ENCODE results near the gene IGSF11. TPM values are rescaled to one million over a fixed set of nuclear protein-coding genes. Genes with fewer than 3 reads are reported as not detected.
A peak's percentile ranks its signal among the peaks of the same experiment; 100 is the strongest.

IGSF11 gene
- total RNA-seq, 4 donors from 2014 or later: 17.7 to 72.3 (median 34.7) TPM

DNA sequence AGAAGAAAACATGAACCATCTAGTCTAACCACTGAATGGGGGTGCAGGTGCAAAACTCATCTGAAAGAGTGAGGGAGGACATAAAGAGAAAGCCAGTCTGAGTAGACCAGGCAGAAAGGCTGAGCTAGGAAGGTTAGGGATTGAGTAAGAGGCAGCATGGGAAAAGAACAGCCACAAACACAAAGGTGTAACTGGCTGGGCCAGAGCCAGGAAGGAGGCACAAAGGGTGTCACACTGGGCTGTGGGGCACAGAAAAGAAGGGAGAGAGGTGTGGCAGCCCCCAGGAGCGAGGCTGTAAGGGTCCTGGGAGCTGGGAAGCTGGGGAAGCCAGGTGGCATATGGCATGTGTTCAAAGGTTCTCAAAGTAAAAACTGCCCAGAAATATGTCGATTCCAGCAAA lies 18.7 kb downstream of the IGSF11 start:
- WGBS, 2 donors: 67 to 78% methylated on average over 2 of the region's 2 CpGs
- Histone ChIP-seq H3K9me3 (no peaks in the 10 kb centered on the region), H3K36me3 (no peaks in the 10 kb centered on the region), H3K27me3 (no peaks in the 10 kb centered on the region), H3K4me3 (no peak overlapping the region), H3K4me1 (peaks cover 0 to 23% (median 0%) of the 10 kb centered on the region in 4 donors), H3K27ac (peak overlapping the region in 1 of 4 donors; percentile 4)
- DNase-seq (ENCODE audit: low spot score in 2 of 2): no peak
- no peak for TF ChIP-seq EP300 (IDR thresholded peaks at IDR 0.05)
- no peak for TF ChIP-seq POLR2A (IDR thresholded peaks at IDR 0.05)

DNA sequence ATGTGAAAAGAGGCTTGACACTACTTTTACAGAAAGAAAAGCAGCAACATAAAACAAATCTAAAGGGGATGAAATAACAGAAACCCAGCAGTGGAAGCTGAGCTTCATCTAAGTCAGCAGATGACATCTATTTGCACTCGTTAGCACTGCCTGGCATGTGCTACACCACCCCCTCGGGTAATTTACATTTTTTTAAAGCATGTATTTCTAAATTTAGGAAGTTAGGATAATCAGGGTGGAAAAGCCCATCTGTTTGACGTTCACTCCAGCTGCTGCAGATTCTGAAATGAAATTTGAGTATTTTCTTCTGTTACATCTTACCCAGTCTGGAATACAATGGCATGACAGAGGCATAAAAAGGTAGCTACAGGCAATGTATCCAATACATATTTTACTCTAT lies 20.7 kb downstream of the IGSF11 start:
- no peaks in the 10 kb centered on the region for H3K27me3 ChIP-seq
- H3K9me3 ChIP-seq: no peaks in the 10 kb centered on the region
- no peak overlapping the region for H3K4me3 ChIP-seq
- 26 to 27% methylated on average over 3 of the region's 3 CpGs for WGBS, 2 donors
- no peak for TF ChIP-seq POLR2A (IDR thresholded peaks at IDR 0.05)
- TF ChIP-seq, protein P1, sequence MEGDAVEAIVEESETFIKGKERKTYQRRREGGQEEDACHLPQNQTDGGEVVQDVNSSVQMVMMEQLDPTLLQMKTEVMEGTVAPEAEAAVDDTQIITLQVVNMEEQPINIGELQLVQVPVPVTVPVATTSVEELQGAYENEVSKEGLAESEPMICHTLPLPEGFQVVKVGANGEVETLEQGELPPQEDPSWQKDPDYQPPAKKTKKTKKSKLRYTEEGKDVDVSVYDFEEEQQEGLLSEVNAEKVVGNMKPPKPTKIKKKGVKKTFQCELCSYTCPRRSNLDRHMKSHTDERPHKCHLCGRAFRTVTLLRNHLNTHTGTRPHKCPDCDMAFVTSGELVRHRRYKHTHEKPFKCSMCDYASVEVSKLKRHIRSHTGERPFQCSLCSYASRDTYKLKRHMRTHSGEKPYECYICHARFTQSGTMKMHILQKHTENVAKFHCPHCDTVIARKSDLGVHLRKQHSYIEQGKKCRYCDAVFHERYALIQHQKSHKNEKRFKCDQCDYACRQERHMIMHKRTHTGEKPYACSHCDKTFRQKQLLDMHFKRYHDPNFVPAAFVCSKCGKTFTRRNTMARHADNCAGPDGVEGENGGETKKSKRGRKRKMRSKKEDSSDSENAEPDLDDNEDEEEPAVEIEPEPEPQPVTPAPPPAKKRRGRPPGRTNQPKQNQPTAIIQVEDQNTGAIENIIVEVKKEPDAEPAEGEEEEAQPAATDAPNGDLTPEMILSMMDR (IDR thresholded peaks at IDR 0.05): no peak
- TF ChIP-seq EP300 (IDR thresholded peaks at IDR 0.05): no peak
- H3K36me3 ChIP-seq: no peaks in the 10 kb centered on the region
- peaks cover 0 to 5% (median 0%) of the 10 kb centered on the region in 4 donors for H3K4me1 ChIP-seq
- DNase-seq (ENCODE audit: low spot score in 2 of 2): no peak
- no peak overlapping the region for H3K27ac ChIP-seq

GRCh38 chr3:119011528-119011927 lies 23.1 kb downstream of the IGSF11 start:
- 79 to 81% methylated on average over 1 of the region's 1 CpG for WGBS, 2 donors
- DNase-seq (ENCODE audit: low spot score in 2 of 2): no peak
- no peaks in the 10 kb centered on the region for H3K27me3 ChIP-seq
- TF ChIP-seq EP300 (IDR thresholded peaks at IDR 0.05) (no peak), POLR2A (IDR thresholded peaks at IDR 0.05) (no peak)
- TF ChIP-seq, protein P1 (IDR thresholded peaks at IDR 0.05): no peak
- H3K4me3 ChIP-seq: no peak overlapping the region
- H3K27ac ChIP-seq: no peak overlapping the region
- H3K4me1 ChIP-seq: no peaks in the 10 kb centered on the region
- H3K9me3 ChIP-seq: no peaks in the 10 kb centered on the region
- H3K36me3 ChIP-seq: no peaks in the 10 kb centered on the region

GRCh38 chr3:118997190-118997589 lies 37.5 kb downstream of the IGSF11 start:
- no peak for TF ChIP-seq POLR2A (IDR thresholded peaks at IDR 0.05)
- no peak for TF ChIP-seq EP300 (IDR thresholded peaks at IDR 0.05)
- TF ChIP-seq, protein P1 (IDR thresholded peaks at IDR 0.05): no peak
- no peaks in the 10 kb centered on the region for H3K36me3 ChIP-seq
- H3K4me1 ChIP-seq: peaks cover 0 to 8% (median 0%) of the 10 kb centered on the region in 4 donors
- no peak for DNase-seq (ENCODE audit: low spot score in 2 of 2)
- WGBS, 2 donors: 72 to 77% methylated on average over 2 of the region's 2 CpGs
- no peak overlapping the region for H3K4me3 ChIP-seq
- H3K9me3 ChIP-seq: no peaks in the 10 kb centered on the region
- H3K27ac ChIP-seq: peak overlapping the region in 3 of 4 donors; percentile 27 to 88 (median 69)
- H3K27me3 ChIP-seq: no peaks in the 10 kb centered on the region

DNA sequence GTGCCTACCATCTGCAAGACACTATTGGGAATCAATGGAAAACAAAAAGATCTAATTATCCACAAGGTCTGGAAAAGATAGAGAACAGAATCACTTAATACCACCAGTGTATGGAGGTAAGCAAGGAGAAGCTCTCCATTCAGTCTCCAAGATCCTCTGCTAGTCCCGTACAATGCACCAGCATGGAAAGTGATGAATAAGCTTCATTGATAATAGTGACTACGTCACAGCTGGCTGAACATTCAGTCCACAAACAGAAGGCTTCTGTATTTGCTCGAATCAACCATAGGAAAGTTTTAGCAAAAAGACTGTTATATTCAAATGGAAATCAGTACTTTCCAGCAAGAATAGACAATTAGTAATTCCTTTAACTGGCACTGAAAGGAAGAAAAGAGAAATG lies 42.9 kb downstream of the IGSF11 start:
- H3K36me3 ChIP-seq: no peaks in the 10 kb centered on the region
- H3K4me1 ChIP-seq: peaks cover 0 to 35% (median 15%) of the 10 kb centered on the region in 4 donors
- no peak overlapping the region for H3K4me3 ChIP-seq
- no peaks in the 10 kb centered on the region for H3K27me3 ChIP-seq
- 31 to 33% methylated on average over 3 of the region's 3 CpGs for WGBS, 2 donors
- H3K27ac ChIP-seq: peak overlapping the region; percentile 74 to 92 (median 82)
- peak in 1 of 2 donors; percentile 57 for DNase-seq (ENCODE audit: low spot score in 2 of 2)
- H3K9me3 ChIP-seq: no peaks in the 10 kb centered on the region
- TF ChIP-seq EP300 (IDR thresholded peaks at IDR 0.05) (peak; percentile 81 to 95), POLR2A (IDR thresholded peaks at IDR 0.05) (peak in 1 of 2 donors; percentile 72)
- TF ChIP-seq, protein P1 (IDR thresholded peaks at IDR 0.05): no peak
